ENCODE results near the gene ZNF222.

Gene ZNF222

DNA sequence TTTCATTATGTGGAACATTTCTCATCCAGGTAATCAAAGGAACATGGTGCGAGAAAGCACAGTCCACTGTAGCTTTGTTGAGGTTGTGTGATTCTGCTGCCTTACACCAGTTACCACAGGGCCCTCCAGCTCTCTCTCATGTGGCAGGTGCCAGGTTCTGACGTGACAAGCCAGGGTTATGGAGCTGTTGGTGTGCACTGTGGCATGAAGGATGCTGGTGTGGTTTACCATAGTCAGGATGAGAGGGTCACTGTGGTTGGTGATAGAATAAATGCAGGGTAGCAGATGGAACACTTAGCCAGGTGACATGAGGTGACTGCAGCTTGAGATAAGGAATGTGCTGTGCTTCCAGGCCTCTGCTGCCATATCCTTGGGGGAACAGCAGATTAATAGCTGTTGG, 34.0 kb downstream of the ZNF222 start:
- H3K27ac ChIP-seq, result no peak overlapping the region
- TF ChIP-seq, protein P1, sequence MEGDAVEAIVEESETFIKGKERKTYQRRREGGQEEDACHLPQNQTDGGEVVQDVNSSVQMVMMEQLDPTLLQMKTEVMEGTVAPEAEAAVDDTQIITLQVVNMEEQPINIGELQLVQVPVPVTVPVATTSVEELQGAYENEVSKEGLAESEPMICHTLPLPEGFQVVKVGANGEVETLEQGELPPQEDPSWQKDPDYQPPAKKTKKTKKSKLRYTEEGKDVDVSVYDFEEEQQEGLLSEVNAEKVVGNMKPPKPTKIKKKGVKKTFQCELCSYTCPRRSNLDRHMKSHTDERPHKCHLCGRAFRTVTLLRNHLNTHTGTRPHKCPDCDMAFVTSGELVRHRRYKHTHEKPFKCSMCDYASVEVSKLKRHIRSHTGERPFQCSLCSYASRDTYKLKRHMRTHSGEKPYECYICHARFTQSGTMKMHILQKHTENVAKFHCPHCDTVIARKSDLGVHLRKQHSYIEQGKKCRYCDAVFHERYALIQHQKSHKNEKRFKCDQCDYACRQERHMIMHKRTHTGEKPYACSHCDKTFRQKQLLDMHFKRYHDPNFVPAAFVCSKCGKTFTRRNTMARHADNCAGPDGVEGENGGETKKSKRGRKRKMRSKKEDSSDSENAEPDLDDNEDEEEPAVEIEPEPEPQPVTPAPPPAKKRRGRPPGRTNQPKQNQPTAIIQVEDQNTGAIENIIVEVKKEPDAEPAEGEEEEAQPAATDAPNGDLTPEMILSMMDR (IDR thresholded peaks at IDR 0.05; ENCODE audit: low read depth, low read length), result no peak
- DNase-seq, result no peak
- no peaks in the 10 kb centered on the region for H3K9me3 ChIP-seq (ENCODE audit: severe bottlenecking)
- H3K36me3 ChIP-seq, result peaks cover 56% of the 10 kb centered on the region
- no peak overlapping the region for H3K4me3 ChIP-seq (ENCODE audit: low read depth, low read length)
- H3K27me3 ChIP-seq (ENCODE audit: insufficient read depth, low read depth, severe bottlenecking), result no peaks in the 10 kb centered on the region

DNA sequence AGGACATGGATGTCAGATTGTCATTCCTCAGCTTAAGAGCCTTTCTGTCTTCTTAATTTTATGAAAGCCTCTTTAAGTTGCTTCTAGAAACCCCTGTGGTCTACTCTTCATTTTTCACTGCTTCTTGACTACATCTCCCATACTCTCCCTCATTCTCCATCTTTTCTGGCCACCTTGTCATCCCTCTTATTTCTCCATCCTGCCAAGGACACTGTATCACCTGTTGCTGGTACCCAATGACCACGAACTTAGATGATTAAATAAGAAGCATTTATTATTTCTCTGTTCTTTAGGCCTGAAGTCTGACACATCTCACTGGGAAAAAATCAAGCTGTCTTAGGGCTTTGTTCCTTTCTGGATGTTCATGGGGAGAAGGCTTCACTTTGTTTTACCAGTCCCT, 35.9 kb downstream of the ZNF222 start:
- Histone ChIP-seq H3K9me3 (ENCODE audit: severe bottlenecking) (peaks cover 1% of the 10 kb centered on the region), H3K27me3 (ENCODE audit: insufficient read depth, low read depth, severe bottlenecking) (no peaks in the 10 kb centered on the region), H3K27ac (no peak overlapping the region), H3K36me3 (peaks cover 58% of the 10 kb centered on the region), H3K4me3 (ENCODE audit: low read depth, low read length) (no peak overlapping the region)
- TF ChIP-seq, protein P1 (IDR thresholded peaks at IDR 0.05; ENCODE audit: low read depth, low read length), result no peak
- DNase-seq, result no peak

DNA sequence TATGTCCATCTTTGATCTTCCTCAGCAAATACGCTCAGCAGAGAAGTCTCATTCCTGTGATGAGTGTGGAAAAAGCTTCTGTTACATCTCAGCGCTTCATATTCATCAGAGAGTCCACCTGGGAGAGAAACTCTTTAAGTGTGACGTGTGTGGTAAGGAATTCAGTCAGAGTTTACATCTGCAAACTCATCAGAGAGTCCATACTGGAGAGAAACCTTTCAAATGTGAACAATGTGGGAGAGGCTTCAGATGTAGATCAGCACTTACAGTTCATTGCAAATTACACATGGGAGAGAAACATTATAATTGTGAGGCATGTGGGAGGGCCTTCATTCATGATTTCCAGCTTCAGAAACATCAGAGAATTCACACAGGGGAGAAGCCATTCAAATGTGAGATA, 41.1 kb downstream of the ZNF222 start:
- Histone ChIP-seq H3K9me3 (ENCODE audit: severe bottlenecking) (peaks cover 3% of the 10 kb centered on the region), H3K36me3 (peaks cover 51% of the 10 kb centered on the region), H3K27ac (no peak overlapping the region), H3K27me3 (ENCODE audit: insufficient read depth, low read depth, severe bottlenecking) (no peaks in the 10 kb centered on the region), H3K4me3 (ENCODE audit: low read depth, low read length) (no peak overlapping the region)
- DNase-seq, result no peak
- TF ChIP-seq, protein P1 (IDR thresholded peaks at IDR 0.05; ENCODE audit: low read depth, low read length), result no peak

DNA sequence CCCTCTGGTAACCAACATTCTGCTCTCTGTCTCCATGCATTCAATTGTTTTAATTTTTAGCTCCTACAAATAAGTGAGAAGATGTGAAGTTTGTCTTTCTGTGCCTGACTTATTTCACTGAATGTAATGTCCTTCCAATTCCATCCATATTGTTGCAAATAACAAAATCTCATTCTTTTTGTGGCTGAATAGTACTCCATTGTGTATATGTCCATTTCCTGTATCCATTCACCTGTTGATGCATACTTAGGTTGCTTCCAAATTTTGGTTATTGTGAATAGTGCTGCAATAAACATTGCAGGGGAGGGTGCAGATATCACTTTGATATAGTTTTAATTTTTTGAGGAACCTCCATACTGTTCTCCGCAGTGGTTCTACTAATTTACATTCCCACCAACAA, 44.2 kb downstream of the ZNF222 start:
- no peaks in the 10 kb centered on the region for H3K27me3 ChIP-seq (ENCODE audit: insufficient read depth, low read depth, severe bottlenecking)
- DNase-seq, result no peak
- peaks cover 29% of the 10 kb centered on the region for H3K36me3 ChIP-seq
- TF ChIP-seq, protein P1 (IDR thresholded peaks at IDR 0.05; ENCODE audit: low read depth, low read length), result no peak
- no peak overlapping the region for H3K27ac ChIP-seq
- no peak overlapping the region for H3K4me3 ChIP-seq (ENCODE audit: low read depth, low read length)
- peaks cover 3% of the 10 kb centered on the region for H3K9me3 ChIP-seq (ENCODE audit: severe bottlenecking)

DNA sequence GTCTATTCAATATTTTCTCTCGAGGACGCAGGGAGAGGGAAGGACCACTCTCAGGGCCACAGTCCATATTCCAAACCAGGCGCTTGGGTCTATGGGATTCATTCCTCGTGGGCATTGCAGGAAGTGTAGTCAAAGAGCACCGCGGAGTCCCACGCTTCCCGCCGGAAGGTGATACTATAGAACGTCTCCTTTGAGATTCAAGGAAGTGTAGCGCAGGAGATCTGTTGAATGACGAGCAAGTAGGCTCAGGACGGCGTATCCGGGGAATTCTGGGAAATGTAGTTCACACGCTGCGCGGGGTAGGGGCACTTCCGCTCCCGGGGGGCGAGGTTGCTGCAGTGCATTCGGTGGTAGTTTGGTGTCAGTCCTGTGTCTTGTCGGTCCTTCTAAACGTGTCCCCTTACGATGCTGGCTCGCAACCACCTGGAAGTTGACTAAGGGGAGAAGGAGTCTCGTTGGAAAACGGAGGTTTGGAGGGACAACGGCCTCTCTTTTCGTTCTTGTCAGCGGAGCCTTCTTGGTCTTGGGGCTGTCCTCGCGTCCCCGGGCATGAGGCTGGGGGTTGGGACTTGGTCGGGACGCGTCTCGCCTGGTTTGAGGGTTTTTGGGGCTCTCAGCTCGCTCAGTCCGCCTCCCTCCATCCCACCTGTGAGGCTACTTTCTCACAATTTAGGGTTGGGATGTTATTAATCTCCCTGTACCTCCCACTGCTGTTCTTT, 46.8 kb downstream of the ZNF222 start, which contains the start of gene ZNF284:
Gene ZNF284, plus strand, starts transcription at position 336 of the 719 bp plus-strand sequence. CDS start 4,231 bp downstream, outside the sequence.
- H3K27ac ChIP-seq, result peak within 1 kb of the TSS; percentile 75
- peak; percentile 90 for DNase-seq
- H3K4me3 ChIP-seq (ENCODE audit: low read depth, low read length), result peak within 1 kb of the TSS; percentile 92
- no peaks in the 10 kb centered on the region for H3K9me3 ChIP-seq (ENCODE audit: severe bottlenecking)
- H3K27me3 ChIP-seq (ENCODE audit: insufficient read depth, low read depth, severe bottlenecking), result no peaks in the 10 kb centered on the region
- H3K36me3 ChIP-seq, result peaks cover 7% of the 10 kb centered on the region
- TF ChIP-seq, protein P1 (IDR thresholded peaks at IDR 0.05; ENCODE audit: low read depth, low read length), result no peak
